H1 (cell line): ENCODE measurements around the gene STX8. TPM values are rescaled to one million over a fixed set of nuclear protein-coding genes. Genes with fewer than 3 reads are reported as not detected.

ENCODE experiments used
- CTCF ChIA-PET: fragments of 300-600 bp; sonication (Branson Sonifier 250); formaldehyde crosslinking; loops from one replicate; lab custom pipeline; 2021; ENCODE audit not compliant: partially characterized antibody; lab: Charles Lee
- POLR2A ChIA-PET: fragments of 300-600 bp; sonication (Branson Sonifier 250); formaldehyde crosslinking; loops from one replicate; lab custom pipeline; 2021; ENCODE audit warnings: inconsistent platforms; ENCODE audit not compliant: partially characterized antibody; lab: Charles Lee
- DNase-seq, 2 experiments: peaks; one replicate each; pipeline versions ENCODE4 v3.0.0 to v3.0.0-alpha.2; 2010 to 2022; ENCODE audit warnings: low spot score in 2 of 2, low read depth in 1 of 2, mixed read lengths in 1 of 2
- FAIRE-seq: peaks from 2 replicates; lab custom pipeline; 2011; peaks lifted over from hg19 to GRCh38; lab: Jason Lieb, UNC
- H2AFZ ChIP-seq: 2 replicates; pipeline ENCODE4 v1.8.1; 2012; ENCODE audit warnings: low read length, inconsistent platforms
- H2AK5ac ChIP-seq: 2 replicates; pipeline ENCODE4 v1.6.1; 2013; ENCODE audit warnings: low read depth, low read length
- H2BK120ac ChIP-seq: replicated peaks from 2 replicates; pipeline ENCODE3; 2013; ENCODE audit warnings: low read depth, low read length, inconsistent platforms
- H2BK12ac ChIP-seq: 2 replicates; pipeline ENCODE4 v1.6.1; 2013; ENCODE audit warnings: low read depth, low read length
- H2BK15ac ChIP-seq: 2 replicates; pipeline ENCODE4 v1.6.1; 2013; ENCODE audit warnings: low read length
- H2BK20ac ChIP-seq: 2 replicates; pipeline ENCODE4 v1.6.1; 2013; ENCODE audit warnings: low read length
- H2BK5ac ChIP-seq: 2 replicates; pipeline ENCODE4 v1.6.1; 2013; ENCODE audit warnings: low read depth, low read length
- H3K14ac ChIP-seq: 2 replicates; pipeline ENCODE4 v1.6.1; 2013; ENCODE audit warnings: inconsistent platforms; ENCODE audit not compliant: insufficient read length
- H3K18ac ChIP-seq: 2 replicates; pipeline ENCODE4 v1.6.1; 2013; ENCODE audit warnings: low read length; ENCODE audit errors: extremely low read depth
- H3K23ac ChIP-seq: 2 replicates; pipeline ENCODE4 v1.6.1; 2013; ENCODE audit warnings: inconsistent platforms; ENCODE audit not compliant: insufficient read length
- H3K23me2 ChIP-seq: 2 replicates; pipeline ENCODE4 v1.6.1; 2013; ENCODE audit warnings: low read depth, low read length
- H3K27ac ChIP-seq: 2 replicates; pipeline ENCODE4 v1.6.1; 2011; ENCODE audit warnings: low read depth, low read length, inconsistent platforms
- H3K27me3 ChIP-seq, 4 experiments: replicated peaks in 1 of 4; 1 replicate in 1 of 4; 2 replicates in 3 of 4; pipeline versions ENCODE4 v1.6.1 to v1.8.1; 2011 to 2013; ENCODE audit warnings: low read length in 3 of 4, mild to moderate bottlenecking in 3 of 4, inconsistent platforms in 2 of 4, mixed read lengths in 2 of 4, moderate library complexity in 1 of 4; ENCODE audit not compliant: control insufficient read depth in 3 of 4, insufficient read depth in 3 of 4; ENCODE audit errors: extremely low read depth in 1 of 4
- H3K36me3 ChIP-seq, 4 experiments: 2 replicates each; pipeline versions ENCODE4 v1.6.1 to v1.8.1; 2011 to 2013; ENCODE audit warnings: mild to moderate bottlenecking in 4 of 4, low read length in 3 of 4, moderate library complexity in 2 of 4, control low read depth in 1 of 4, inconsistent platforms in 1 of 4; ENCODE audit not compliant: insufficient read depth in 4 of 4, control insufficient read depth in 2 of 4
- H3K4ac ChIP-seq: replicated peaks from 2 replicates; pipeline ENCODE3; 2013; ENCODE audit warnings: low read length, low read depth, mixed read lengths, inconsistent platforms; ENCODE audit not compliant: insufficient read length
- H3K4me1 ChIP-seq, 4 experiments: replicated peaks in 1 of 4; 1 replicate in 1 of 4; 2 replicates in 3 of 4; pipeline versions ENCODE4 v1.6.1 to v1.8.1; 2011 to 2013; ENCODE audit warnings: low read length in 3 of 4, inconsistent platforms in 2 of 4, mixed read lengths in 1 of 4; ENCODE audit not compliant: insufficient read depth in 4 of 4, control insufficient read depth in 3 of 4
- H3K4me2 ChIP-seq, 2 experiments: 2 replicates each; pipeline versions ENCODE4 v1.6.1 to v1.8.1; 2011 to 2013; ENCODE audit warnings: low read depth in 2 of 2, low read length in 2 of 2, control low read depth in 1 of 2, inconsistent platforms in 1 of 2, mild to moderate bottlenecking in 1 of 2; ENCODE audit not compliant: insufficient read depth in 1 of 2
- H3K4me3 ChIP-seq, 4 experiments: fragments of 200-600, 300-600 bp in 1 of 4; sonication (generic), shearing (Covaris generic), sonication (Bioruptor Twin) in 1 of 4; 2 replicates each; pipeline versions ENCODE4 v1.5.1 to v1.8.1; 2011 to 2016; ENCODE audit warnings: low read length in 4 of 4, low read depth in 3 of 4, control low read depth in 2 of 4, inconsistent platforms in 2 of 4, mild to moderate bottlenecking in 2 of 4, mixed read lengths in 1 of 4, moderate library complexity in 1 of 4; ENCODE audit not compliant: insufficient read depth in 2 of 4; ENCODE audit errors: extremely low read depth in 1 of 4
- H3K56ac ChIP-seq: replicated peaks from 2 replicates; pipeline ENCODE3; 2013; ENCODE audit warnings: low read depth, mild to moderate bottlenecking, mixed read lengths, low read length, inconsistent platforms; ENCODE audit not compliant: insufficient read length
- H3K79me1 ChIP-seq: 2 replicates; pipeline ENCODE4 v1.6.1; 2013; ENCODE audit warnings: low read depth, low read length, control low read depth
- H3K79me2 ChIP-seq, 2 experiments: 2 replicates each; pipeline versions ENCODE4 v1.6.1 to v1.8.1; 2012 to 2013; ENCODE audit warnings: low read length in 2 of 2, mild to moderate bottlenecking in 2 of 2, inconsistent platforms in 1 of 2; ENCODE audit not compliant: insufficient read depth in 2 of 2, control insufficient read depth in 1 of 2
- H3K9ac ChIP-seq, 4 experiments: replicated peaks in 1 of 4; 1 replicate in 1 of 4; 2 replicates in 3 of 4; pipeline versions ENCODE4 v1.6.1 to v1.8.1; 2011 to 2013; ENCODE audit warnings: low read depth in 3 of 4, low read length in 3 of 4, control low read depth in 2 of 4, mild to moderate bottlenecking in 2 of 4, moderate library complexity in 2 of 4, inconsistent platforms in 1 of 4; ENCODE audit errors: extremely low read depth in 1 of 4
- H3K9me3 ChIP-seq, 2 experiments: 2 replicates each; pipeline versions ENCODE4 v1.6.1 to v1.8.1; 2012 to 2013; ENCODE audit warnings: mild to moderate bottlenecking in 2 of 2, moderate library complexity in 2 of 2, control low read depth in 1 of 2, inconsistent platforms in 1 of 2, low read depth in 1 of 2, low read length in 1 of 2, mixed read lengths in 1 of 2; ENCODE audit not compliant: insufficient read depth in 2 of 2
- H4K20me1 ChIP-seq, 2 experiments: replicated peaks in 1 of 2; 2 replicates each; pipeline versions ENCODE3 to v1.8.1; 2011 to 2013; ENCODE audit warnings: inconsistent platforms in 2 of 2, low read length in 2 of 2, mild to moderate bottlenecking in 1 of 2; ENCODE audit not compliant: insufficient read depth in 2 of 2, control insufficient read depth in 1 of 2
- H4K5ac ChIP-seq: 2 replicates; pipeline ENCODE4 v1.6.1; 2013; ENCODE audit warnings: low read length, low read depth, mixed read lengths, inconsistent platforms; ENCODE audit not compliant: insufficient read length
- H4K8ac ChIP-seq: 2 replicates; pipeline ENCODE4 v1.8.0; 2013; ENCODE audit warnings: mild to moderate bottlenecking, moderate library complexity, low read length, inconsistent platforms; ENCODE audit not compliant: insufficient read depth; ENCODE audit errors: extremely low read depth
- H4K91ac ChIP-seq: replicated peaks from 2 replicates; pipeline ENCODE3; 2013; ENCODE audit warnings: low read length, mixed read lengths, inconsistent platforms; ENCODE audit not compliant: insufficient read length
- BACH1 ChIP-seq: IDR thresholded peaks from 2 replicates; pipeline ENCODE4 v1.6.1; 2012; ENCODE audit warnings: low read length, improper control_type of control experiment
- BRCA1 ChIP-seq: IDR thresholded peaks from 2 replicates; pipeline ENCODE4 v1.6.1; 2012; ENCODE audit warnings: low read depth, low read length, improper control_type of control experiment
- CREB1 ChIP-seq: IDR thresholded peaks from 2 replicates; pipeline ENCODE4 v1.6.1; 2012; ENCODE audit warnings: inconsistent platforms
- CTCF ChIP-seq, 3 experiments: IDR thresholded peaks; 1 replicate in 2 of 3; 2 replicates in 1 of 3; pipeline versions ENCODE4 v1.5.1 to v1.6.1; 2011; ENCODE audit warnings: low read length in 3 of 3, mild to moderate bottlenecking in 3 of 3, inconsistent platforms in 2 of 3, low read depth in 1 of 3, moderate library complexity in 1 of 3; ENCODE audit not compliant: insufficient read depth in 1 of 3; ENCODE audit errors: control extremely low read depth in 1 of 3
- GTF2F1 ChIP-seq: IDR thresholded peaks from 2 replicates; pipeline ENCODE4 v1.6.1; 2012; ENCODE audit warnings: low read depth, low read length, improper control_type of control experiment, borderline replicate concordance
- MAX ChIP-seq: IDR thresholded peaks from 2 replicates; pipeline ENCODE4 v1.6.1; 2012; ENCODE audit warnings: inconsistent platforms
- POU5F1 ChIP-seq: IDR thresholded peaks from 2 replicates; pipeline ENCODE4 v1.6.1; 2011; ENCODE audit warnings: low read depth, mild to moderate bottlenecking, low read length, moderate library complexity
- RXRA ChIP-seq: IDR thresholded peaks from 2 replicates; pipeline ENCODE4 v1.6.1; 2011; ENCODE audit warnings: low read depth, mild to moderate bottlenecking, low read length, moderate library complexity; ENCODE audit not compliant: insufficient read depth
- SIX5 ChIP-seq: IDR thresholded peaks from 2 replicates; pipeline ENCODE4 v1.6.1; 2011; ENCODE audit warnings: mild to moderate bottlenecking, low read depth, low read length
- SRF ChIP-seq: IDR thresholded peaks from 2 replicates; pipeline ENCODE4 v1.6.1; 2011; ENCODE audit warnings: mild to moderate bottlenecking, low read depth, low read length, moderate library complexity
- WGBS, 2 experiments: shearing (Covaris generic) in 1 of 2; methylation state at CpG; one replicate each; pipeline versions ENCODE4 v1.1.6 to v1.1.7; 2013 to 2015; ENCODE audit warnings: low lambda C conversion rate in 2 of 2, mixed read lengths in 2 of 2, inconsistent platforms in 1 of 2, low coverage in 1 of 2, missing lambda C conversion rate in 1 of 2; ENCODE audit not compliant: insufficient replicate concordance in 2 of 2, insufficient coverage in 1 of 2, insufficient read length in 1 of 2; ENCODE audit errors: extremely low coverage in 1 of 2, missing lambda C conversion rate in 1 of 2; 5-methylcytosine and 5-hydroxymethylcytosine counted together
- polyA plus RNA-seq, 7 experiments: library from polyadenylated mRNA; depleted of rRNA in 3 of 7; stranded (reverse) in 5 of 7; unstranded in 2 of 7; fragments of >200 nt in 5 of 7; fragments of 200-250 nt in 2 of 7; gene quantifications; 1 replicate in 5 of 7; 2 replicates in 1 of 7; 4 replicates in 1 of 7; pipeline versions ENCODE4 v1.2.1 to v1.2.3, GENCODE V29; 2011 to 2013; ENCODE audit warnings: missing spikeins in 2 of 7, mixed read lengths in 2 of 7
- total RNA-seq: library from RNA; stranded (reverse); fragmentation: NEBNext Ultra II Directional; extraction: Animal tissue kit (Norgen Biotek cat#: 25700); gene quantifications from 2 replicates; pipeline ENCODE4 v1.2.1, GENCODE V29; 2021

Gene STX8
- total and polyA plus RNA-seq, 2 of the 8 experiments (the other 6 are each of a cell fraction or from before 2014, with no cell fraction given) = 22.8 to 42.5 TPM

GRCh38 chr17:9410301-9410700 is 165.3 kb downstream of the STX8 start:
- Histone ChIP-seq H2BK12ac (no peak overlapping the region), H3K4me3 (no peak overlapping the region), H3K9ac (no peak overlapping the region), H3K27ac (no peak overlapping the region)
- POLR2A ChIA-PET = no interaction called here
- no peak for TF ChIP-seq BACH1
- TF ChIP-seq GTF2F1 = no peak
- TF ChIP-seq SRF = no peak
- TF ChIP-seq BRCA1 = no peak
- no peak for TF ChIP-seq POU5F1
- TF ChIP-seq CREB1 = no peak
- TF ChIP-seq MAX = no peak
- no peak for TF ChIP-seq SIX5
- TF ChIP-seq CTCF (IDR thresholded peaks at IDR 0.05; ENCODE audit: control extremely low read depth in 1 of 3, insufficient read depth in 1 of 3, low read depth in 1 of 3, low read length in 3 of 3) = no peak
- TF ChIP-seq RXRA = no peak
- TF ChIP-seq, all 59 proteins: peak for 0
- Histone ChIP-seq H3K4me2 (no peak overlapping the region), H4K20me1 (no peaks in the 10 kb centered on the region), H2AK5ac (no peak overlapping the region), H3K79me2 (no peaks in the 10 kb centered on the region), H4K91ac (no peak overlapping the region), H3K23me2 (peaks cover 4% of the 10 kb centered on the region; the same call in 1 of the 2 replicates), H2BK120ac (no peak overlapping the region), H3K27me3 (no peaks in the 10 kb centered on the region), H3K79me1 (no peaks in the 10 kb centered on the region), H3K23ac (no peak overlapping the region), H3K18ac (no peak overlapping the region), H3K14ac (no peak overlapping the region), H3K56ac (no peak overlapping the region), H3K4ac (no peak overlapping the region), H3K9me3 (no peaks in the 10 kb centered on the region), H2AFZ (no peak overlapping the region), H3K4me1 (peaks cover 0 to 3% (median 0%) of the 10 kb centered on the region in 4 experiments; a peak in 2 of 7 replicates), H3K36me3 (no peaks in the 10 kb centered on the region), H2BK20ac (no peak overlapping the region), H2BK15ac (no peak overlapping the region), H4K8ac (no peak overlapping the region), H4K5ac (no peak overlapping the region), H2BK5ac (no peak overlapping the region)
- FAIRE-seq = no peak
- 91% methylated on average over 9 of the region's 9 CpGs; no CpG with 5 or more reads in 1 of the 2 experiments for WGBS, 2 experiments
- DNase-seq = no peak
- CTCF ChIA-PET = interaction anchor here (0.6 to 1.5 kb wide), 2 partner anchors 13 to 71 kb away, joined by 3 to 4 read pairs; no protein-coding TSS in a partner anchor
